GM12892 (cell line): ENCODE results near the gene DLX2.

ENCODE experiments used
- POLR2A ChIP-seq: IDR thresholded peaks from 2 replicates; pipeline ENCODE4 v1.6.1; 2011; ENCODE audit warnings: low read depth, low read length, control low read depth
- POLR2AphosphoS5 ChIP-seq: IDR thresholded peaks from 2 replicates; pipeline ENCODE4 v1.6.1; 2011; ENCODE audit warnings: low read depth, low read length, control low read depth

GRCh38 chr2:172119089-172119488 lies 16.4 kb upstream of the DLX2 start:
- TF ChIP-seq POLR2A (no peak), POLR2AphosphoS5 (no peak)
